GM12878 (cell line): ENCODE results near the gene MYO19.

Source experiments
- KDM1A ChIP-seq: fragments of 200-600 bp; sonication (generic); IDR thresholded peaks from 2 replicates; pipeline ENCODE4 v1.6.1; 2016; ENCODE audit warnings: borderline replicate concordance
- POLR2A ChIP-seq: IDR thresholded peaks from 2 replicates; pipeline ENCODE4 v1.6.1; 2011; ENCODE audit warnings: low read depth, mild to moderate bottlenecking, low read length
- RAD21 ChIP-seq: IDR thresholded peaks from 2 replicates; pipeline ENCODE4 v1.6.1; 2011; ENCODE audit warnings: mild to moderate bottlenecking, low read depth, low read length, moderate library complexity; ENCODE audit not compliant: insufficient read depth
- ZZZ3 ChIP-seq: IDR thresholded peaks from 2 replicates; pipeline ENCODE4 v1.6.1; 2011; ENCODE audit warnings: low read depth; ENCODE audit not compliant: control insufficient read depth, insufficient read length

- TF ChIP-seq KDM1A (no peak), POLR2A (no peak), RAD21 (no peak), ZZZ3 (no peak)
Observed at GRCh38 chr17:36504156-36504545, 30.5 kb downstream of the MYO19 start.
